Activated T-helper 2 cell treated with anti-CD3 and anti-CD28 coated beads, Interferon-gamma antibody, Interleukin-2, Interleukin-4, amounts not matched to agents 10 μg/mL and 5 μg/mL and 100 μg/mL, durations not matched to agents 14 hours and 24 hours and 36 hours (primary cell): ENCODE data around the gene EXOC6B. TPM values are rescaled to one million over a fixed set of nuclear protein-coding genes. Genes with fewer than 3 reads are reported as not detected.
"Not testable (repeated sequence)": the region's sequence is repeated elsewhere in the genome, so short reads cannot be mapped to it uniquely, and the experiment has no call there.

ENCODE experiments used
- DNase-seq: peaks from one replicate; pipeline ENCODE4 v3.0.0; 2021; ENCODE audit warnings: low spot score
- H3K27ac Mint-ChIP-seq: one replicate; pipeline ENCODE4 v1.8.0; 2021; ENCODE audit warnings: mixed read lengths
- H3K27me3 Mint-ChIP-seq: one replicate; pipeline ENCODE4 v1.8.0; 2021; ENCODE audit warnings: low read depth, mixed read lengths
- H3K36me3 Mint-ChIP-seq: one replicate; pipeline ENCODE4 v1.8.0; 2021; ENCODE audit warnings: low read depth, mixed read lengths
- H3K4me1 Mint-ChIP-seq: one replicate; pipeline ENCODE4 v1.8.0; 2021; ENCODE audit warnings: low read depth, mixed read lengths
- H3K4me3 Mint-ChIP-seq: one replicate; pipeline ENCODE4 v1.8.0; 2021; ENCODE audit warnings: low read depth, mild to moderate bottlenecking, moderate library complexity, mixed read lengths
- H3K9me3 Mint-ChIP-seq: one replicate; pipeline ENCODE4 v1.8.0; 2021; ENCODE audit warnings: mixed read lengths
- intact Hi-C: fragments of 100-400 bp; cut with micrococcal nuclease; formaldehyde crosslinking; loops from one replicate; pipeline ENCODE4 v1.15.1; 2023
- total RNA-seq: library from RNA; stranded (reverse); gene quantifications from 2 replicates; pipeline ENCODE4 v1.2.3, GENCODE V29; 2022

EXOC6B gene
- total RNA-seq, 1 donor from 2014 or later = 9.4 TPM

DNA sequence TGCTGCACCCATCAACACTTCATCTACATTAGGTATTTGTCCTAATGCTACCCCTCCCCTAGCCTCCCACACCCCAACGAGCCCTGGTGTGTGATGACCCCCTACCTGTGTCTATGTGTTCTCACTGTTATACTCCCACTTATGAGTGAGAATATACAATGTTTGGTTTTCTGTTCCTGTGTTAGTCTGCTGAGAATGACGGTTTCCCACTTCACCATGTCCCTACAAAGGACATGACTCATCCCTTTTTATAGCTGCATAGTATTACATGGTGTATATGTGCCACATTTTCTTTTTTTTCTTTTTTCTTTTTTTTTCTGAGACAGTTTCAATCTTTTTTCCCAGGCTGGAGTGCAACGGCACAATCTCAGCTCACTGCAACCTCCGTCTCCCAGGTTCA is 394.1 kb downstream of the EXOC6B start:
- DNase-seq = no peak
- Mint-ChIP-seq H3K4me3 (no peak overlapping the region), H3K27me3 (no peaks in the 10 kb centered on the region), H3K9me3 (peaks cover 22% of the 10 kb centered on the region), H3K36me3 (no peaks in the 10 kb centered on the region), H3K27ac (no peak overlapping the region), H3K4me1 (no peaks in the 10 kb centered on the region)
- intact Hi-C loops = no loop called here

DNA sequence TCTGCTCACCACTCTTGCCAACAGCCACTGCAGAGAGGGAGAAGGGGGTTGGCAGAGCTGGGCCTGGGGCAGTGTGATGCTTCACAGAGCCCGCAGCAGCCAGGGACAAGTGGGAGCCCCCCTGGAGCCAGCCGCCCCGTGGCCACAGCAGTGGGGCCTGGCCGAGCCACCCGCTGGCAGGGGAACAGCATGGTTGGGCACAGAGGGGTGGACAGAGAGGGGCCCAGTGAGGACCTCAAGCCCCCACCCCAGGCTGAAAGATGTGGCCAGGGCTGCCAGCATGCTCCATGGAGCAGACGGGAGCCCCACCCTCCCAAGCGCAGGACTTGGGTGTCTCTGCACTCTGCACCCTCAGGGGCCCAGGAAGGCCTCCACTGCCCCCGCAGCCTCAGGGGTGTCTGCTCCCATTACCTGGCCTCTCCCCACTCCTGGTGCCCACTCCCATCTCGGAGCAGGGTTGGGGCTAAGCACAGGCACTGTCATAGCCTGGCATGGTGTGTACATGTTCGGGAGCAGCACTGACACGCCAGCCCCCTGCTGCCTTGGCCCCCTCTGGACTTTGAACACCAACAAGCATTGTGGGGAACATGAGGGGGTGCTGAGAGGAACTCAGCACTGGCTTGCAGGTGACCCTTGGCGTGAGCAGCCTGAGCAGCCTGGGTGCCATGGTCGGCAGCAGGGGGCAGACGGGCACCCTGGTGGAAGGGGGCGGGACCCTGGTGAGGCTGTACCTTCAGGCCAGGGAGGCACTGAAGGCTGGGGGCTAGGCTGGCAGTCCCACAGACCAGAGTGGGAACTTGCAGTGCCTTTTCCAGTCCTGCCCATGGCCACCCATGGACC is 398.6 kb downstream of the EXOC6B start:
- Mint-ChIP-seq H3K27ac (no peak overlapping the region), H3K4me3 (no peak overlapping the region), H3K4me1 (no peaks in the 10 kb centered on the region), H3K36me3 (no peaks in the 10 kb centered on the region), H3K27me3 (no peaks in the 10 kb centered on the region), H3K9me3 (peaks cover 3% of the 10 kb centered on the region)
- DNase-seq = no peak
- intact Hi-C loops = no loop called here

DNA sequence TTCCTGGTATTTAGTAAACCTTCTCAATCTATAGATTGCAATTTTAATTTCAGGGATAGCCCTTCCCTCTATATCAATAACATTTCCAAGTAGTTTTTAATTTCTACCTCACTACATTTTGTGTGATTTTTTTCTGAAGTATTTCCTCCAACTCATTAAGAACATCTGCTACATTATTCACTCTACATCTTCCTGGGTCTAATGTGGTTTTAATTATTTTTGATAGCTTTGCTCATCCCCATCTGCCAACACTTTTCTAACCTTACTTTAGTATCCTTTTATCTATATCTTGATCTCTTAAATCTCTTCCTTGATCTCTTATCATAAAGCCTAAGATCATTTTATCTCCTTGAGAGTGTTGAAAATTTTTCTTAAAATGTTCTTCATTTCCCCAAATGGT is 399.8 kb downstream of the EXOC6B start:
- Mint-ChIP-seq H3K27me3 (no peaks in the 10 kb centered on the region), H3K36me3 (no peaks in the 10 kb centered on the region), H3K9me3 (peaks cover 6% of the 10 kb centered on the region), H3K4me3 (no peak overlapping the region), H3K27ac (no peak overlapping the region), H3K4me1 (no peaks in the 10 kb centered on the region)
- no peak for DNase-seq
- intact Hi-C loops = no loop called here

DNA sequence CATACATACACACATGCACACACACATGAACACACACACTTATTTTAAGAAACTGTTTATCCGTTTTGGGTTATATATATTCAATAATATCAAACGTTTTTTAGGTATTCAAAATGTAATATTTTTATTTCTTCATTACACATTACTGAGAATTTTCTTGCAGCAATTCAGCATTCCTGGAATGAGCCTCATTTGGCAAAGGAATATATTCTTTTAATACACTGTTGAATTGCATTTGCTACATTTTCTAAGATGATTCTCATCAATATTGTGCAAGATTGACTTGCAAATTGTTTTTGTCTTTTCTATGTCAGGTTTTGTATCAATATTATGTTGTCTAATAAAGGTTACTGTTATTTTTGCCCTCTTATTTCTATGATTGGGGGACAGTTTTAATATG is 402.1 kb downstream of the EXOC6B start:
- H3K36me3 Mint-ChIP-seq = no peaks in the 10 kb centered on the region
- H3K4me3 Mint-ChIP-seq = no peak overlapping the region
- intact Hi-C loops = no loop called here
- DNase-seq = no peak
- no peaks in the 10 kb centered on the region for H3K4me1 Mint-ChIP-seq
- no peaks in the 10 kb centered on the region for H3K27me3 Mint-ChIP-seq
- H3K9me3 Mint-ChIP-seq = peaks cover 13% of the 10 kb centered on the region
- no peak overlapping the region for H3K27ac Mint-ChIP-seq

DNA sequence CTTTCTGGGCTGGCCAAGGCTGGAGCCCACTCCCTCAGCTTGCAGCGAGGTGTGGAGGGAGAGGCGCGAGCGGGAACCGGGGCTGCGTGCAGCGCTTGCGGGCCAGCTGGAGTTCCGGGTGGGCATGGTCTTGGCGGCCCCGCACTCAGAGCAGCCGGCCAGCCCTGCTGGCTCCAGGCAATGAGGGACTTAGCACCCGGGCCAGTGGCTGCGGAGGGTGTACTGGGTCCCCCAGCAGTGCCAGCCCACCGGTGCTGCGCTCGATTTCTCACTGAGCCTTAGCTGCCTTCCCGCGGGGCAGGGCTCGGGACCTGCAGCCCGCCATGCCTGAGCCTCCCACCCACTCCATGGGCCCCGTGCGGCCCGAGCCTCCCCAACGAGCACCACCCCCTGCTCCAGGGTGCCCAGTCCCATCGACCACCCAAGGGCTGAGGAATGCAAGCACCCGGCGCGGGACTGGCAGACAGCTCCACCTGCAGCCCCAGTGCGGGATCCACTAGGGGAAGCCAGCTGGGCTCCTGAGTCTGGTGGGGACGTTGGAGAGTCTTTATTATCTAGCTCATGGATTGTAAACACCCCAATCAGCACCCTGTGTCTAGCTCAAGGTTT is 404.0 kb downstream of the EXOC6B start:
- H3K36me3 Mint-ChIP-seq, DNase-seq, intact Hi-C loops, H3K4me1 Mint-ChIP-seq, H3K4me3 Mint-ChIP-seq, H3K27me3 Mint-ChIP-seq, H3K9me3 Mint-ChIP-seq, H3K27ac Mint-ChIP-seq: not testable (repeated sequence)

DNA sequence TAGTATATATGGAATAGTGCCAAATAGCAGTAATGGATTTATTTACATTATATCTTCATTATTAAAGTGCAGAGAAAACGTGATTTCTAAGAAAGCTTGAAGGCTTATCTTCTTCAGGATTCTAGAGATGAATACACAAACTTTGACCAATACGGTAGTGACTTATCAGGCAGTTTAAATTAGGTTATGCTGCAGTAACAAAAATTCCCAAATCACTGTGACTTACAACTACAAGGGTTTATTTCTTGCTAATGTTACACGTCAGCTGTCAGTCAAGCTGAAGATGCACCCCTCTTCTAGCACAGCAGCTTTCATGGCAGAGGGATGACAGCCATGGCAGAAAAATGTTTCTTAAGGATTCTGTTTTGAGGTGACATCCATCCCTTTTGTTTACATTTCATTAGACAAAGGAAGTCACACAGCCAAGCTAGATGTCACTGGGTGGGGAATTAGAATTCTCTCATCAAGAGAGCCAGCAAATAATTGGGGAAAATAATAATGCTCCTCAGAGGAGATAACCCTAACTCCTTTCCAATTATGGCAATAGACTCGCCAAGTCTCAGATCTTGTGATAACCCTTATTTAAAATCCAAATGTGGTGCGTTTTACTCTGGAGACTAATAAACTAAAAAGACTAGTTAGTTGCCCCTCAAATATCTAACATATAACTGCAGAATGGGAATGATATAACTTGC is 409.9 kb downstream of the EXOC6B start:
- no peaks in the 10 kb centered on the region for H3K4me1 Mint-ChIP-seq
- no peaks in the 10 kb centered on the region for H3K27me3 Mint-ChIP-seq
- DNase-seq = no peak
- H3K36me3 Mint-ChIP-seq = no peaks in the 10 kb centered on the region
- no peak overlapping the region for H3K4me3 Mint-ChIP-seq
- H3K27ac Mint-ChIP-seq = no peak overlapping the region
- intact Hi-C loops = no loop called here
- peaks cover 15% of the 10 kb centered on the region for H3K9me3 Mint-ChIP-seq

DNA sequence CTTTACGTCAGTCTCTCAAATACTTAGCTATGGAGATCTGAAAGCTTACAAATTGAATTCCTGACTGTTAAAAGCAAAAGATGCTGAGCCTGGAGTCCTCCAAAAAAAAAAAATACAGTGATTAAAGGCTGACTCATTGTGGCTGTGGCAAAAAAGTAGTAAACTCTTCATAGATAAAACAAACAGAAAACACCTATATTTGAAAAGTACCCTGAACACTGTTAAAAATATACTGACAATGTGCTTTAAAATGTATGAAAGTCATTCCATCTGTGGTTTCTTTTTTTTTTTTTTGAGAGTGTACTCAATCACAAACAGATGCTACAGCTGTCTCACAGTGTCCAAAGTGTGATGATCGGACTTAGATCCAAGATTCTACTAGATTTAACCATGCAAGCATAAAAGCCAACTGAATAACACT is 410.6 kb downstream of the EXOC6B start:
- no peaks in the 10 kb centered on the region for H3K4me1 Mint-ChIP-seq
- no peak for DNase-seq
- H3K36me3 Mint-ChIP-seq = no peaks in the 10 kb centered on the region
- no peak overlapping the region for H3K4me3 Mint-ChIP-seq
- H3K27ac Mint-ChIP-seq = no peak overlapping the region
- intact Hi-C loops = no loop called here
- no peaks in the 10 kb centered on the region for H3K27me3 Mint-ChIP-seq
- peaks cover 13% of the 10 kb centered on the region for H3K9me3 Mint-ChIP-seq

DNA sequence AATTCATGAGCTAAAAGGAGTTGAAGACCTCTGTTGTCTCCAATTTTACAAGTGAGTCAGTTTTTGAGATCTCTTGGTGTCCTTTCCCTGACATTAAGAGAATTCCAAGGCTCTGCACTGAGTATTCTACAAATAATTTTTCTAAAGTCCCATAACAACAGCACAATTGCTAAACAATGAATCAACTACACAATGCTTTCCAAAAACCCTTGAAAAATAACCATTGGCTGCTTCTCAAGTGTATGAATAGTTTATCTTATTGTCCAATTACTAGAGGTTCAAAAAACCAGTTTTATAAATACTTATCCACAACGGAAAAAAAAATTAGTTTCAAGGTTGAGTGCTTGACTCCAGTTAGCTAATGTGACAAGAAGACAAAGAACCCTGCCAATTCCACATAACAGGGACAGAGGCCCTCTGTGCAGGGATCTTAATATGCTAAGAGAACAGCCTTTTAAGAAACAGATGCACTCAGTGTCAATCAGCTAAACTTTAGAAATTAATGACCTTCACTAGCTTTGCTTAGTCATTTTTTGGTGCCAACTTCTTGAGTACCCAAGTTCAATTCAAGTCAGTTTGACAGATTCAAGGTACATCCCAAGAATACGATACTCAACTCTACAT is 411.6 kb downstream of the EXOC6B start:
- H3K36me3 Mint-ChIP-seq = no peaks in the 10 kb centered on the region
- intact Hi-C loops = no loop called here
- H3K27ac Mint-ChIP-seq = no peak overlapping the region
- no peaks in the 10 kb centered on the region for H3K4me1 Mint-ChIP-seq
- no peak for DNase-seq
- peaks cover 8% of the 10 kb centered on the region for H3K9me3 Mint-ChIP-seq
- no peak overlapping the region for H3K4me3 Mint-ChIP-seq
- H3K27me3 Mint-ChIP-seq = no peaks in the 10 kb centered on the region

DNA sequence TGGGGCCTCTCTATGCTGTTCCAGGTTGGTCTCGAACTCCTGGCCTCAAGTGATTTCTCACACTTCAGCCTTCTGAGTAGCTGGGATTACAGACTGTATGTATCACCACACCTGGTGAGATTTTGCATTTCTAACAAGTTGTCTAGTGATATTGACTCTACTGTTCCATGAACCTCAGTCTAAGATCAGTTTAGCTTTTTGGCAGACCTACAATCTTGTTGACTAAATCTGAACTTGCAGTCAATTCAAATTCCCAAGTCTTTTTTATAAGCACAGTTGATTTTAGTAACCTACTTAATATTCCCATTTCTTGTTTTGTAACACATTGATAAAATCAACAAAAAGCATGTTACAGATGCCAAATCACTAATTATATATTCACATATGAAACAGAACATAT is 412.1 kb downstream of the EXOC6B start:
- Mint-ChIP-seq H3K9me3 (peaks cover 8% of the 10 kb centered on the region), H3K4me3 (no peak overlapping the region), H3K27me3 (no peaks in the 10 kb centered on the region), H3K27ac (no peak overlapping the region), H3K4me1 (no peaks in the 10 kb centered on the region), H3K36me3 (no peaks in the 10 kb centered on the region)
- DNase-seq = no peak
- intact Hi-C loops = no loop called here

DNA sequence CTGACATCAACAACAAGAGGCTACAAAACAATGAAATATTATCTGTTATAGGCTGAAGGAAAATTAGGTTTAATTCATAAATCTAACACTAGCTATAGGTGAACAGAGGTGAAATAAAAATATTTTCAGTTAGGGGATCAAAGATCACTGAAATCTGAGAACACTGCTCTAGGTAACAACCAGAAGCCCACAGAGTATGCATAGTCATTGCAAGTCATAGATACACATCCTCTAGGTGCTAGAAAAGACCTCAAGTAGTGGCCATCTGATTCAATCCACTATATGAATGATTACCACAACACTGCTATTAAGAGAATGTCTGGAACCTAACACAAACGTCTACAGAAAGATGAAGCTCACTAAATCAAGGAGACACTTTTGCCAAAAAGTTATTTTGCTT is 413.6 kb downstream of the EXOC6B start:
- Mint-ChIP-seq H3K36me3 (no peaks in the 10 kb centered on the region), H3K27ac (no peak overlapping the region)

DNA sequence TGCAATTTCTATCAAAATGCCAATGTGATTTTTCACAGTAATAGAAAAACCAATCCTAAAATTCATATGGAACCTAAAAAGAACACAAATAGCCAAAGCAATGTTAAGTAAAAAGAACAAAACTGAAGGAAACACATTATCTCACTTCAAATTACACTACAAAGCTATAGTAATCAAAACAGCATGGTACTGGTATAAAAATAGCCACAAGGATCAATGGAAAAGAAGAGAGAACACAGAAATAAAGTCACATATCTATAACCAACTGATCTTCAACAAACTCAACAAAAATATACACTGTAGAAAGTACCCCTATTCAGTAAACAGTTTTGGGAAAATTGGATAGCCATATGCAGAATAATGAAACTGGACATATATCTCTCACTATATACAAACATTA is 426.0 kb downstream of the EXOC6B start:
- DNase-seq = no peak
- intact Hi-C loops = no loop called here
- H3K4me1 Mint-ChIP-seq = no peaks in the 10 kb centered on the region
- no peaks in the 10 kb centered on the region for H3K36me3 Mint-ChIP-seq
- H3K9me3 Mint-ChIP-seq = peaks cover 22% of the 10 kb centered on the region
- no peaks in the 10 kb centered on the region for H3K27me3 Mint-ChIP-seq
- H3K4me3 Mint-ChIP-seq = no peak overlapping the region
- no peak overlapping the region for H3K27ac Mint-ChIP-seq

More for the DNA sequence above, 413.6 kb downstream of the EXOC6B start:
- intact Hi-C loops = no loop called here
- no peaks in the 10 kb centered on the region for H3K4me1 Mint-ChIP-seq
- DNase-seq = no peak
- peaks cover 8% of the 10 kb centered on the region for H3K9me3 Mint-ChIP-seq
- H3K4me3 Mint-ChIP-seq = no peak overlapping the region
- no peaks in the 10 kb centered on the region for H3K27me3 Mint-ChIP-seq

DNA sequence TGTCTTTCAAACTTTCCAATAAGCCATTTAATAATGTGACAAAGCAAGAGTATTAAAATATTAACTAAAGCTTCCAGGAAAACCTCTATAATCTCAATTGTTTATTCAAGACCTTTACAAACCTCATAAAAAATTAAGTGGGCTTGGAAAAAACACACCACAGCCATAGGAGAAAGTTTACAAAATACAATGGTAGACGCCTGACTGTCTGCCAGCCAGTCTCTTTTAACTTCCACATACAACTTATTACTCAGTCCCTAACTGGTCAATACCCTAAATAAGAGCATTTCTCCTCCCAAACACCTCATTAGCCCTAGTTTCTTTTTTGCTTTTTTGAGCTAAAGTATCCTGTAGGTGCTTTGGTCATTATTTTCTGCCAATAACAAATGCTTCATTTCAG is 430.7 kb downstream of the EXOC6B start:
- Mint-ChIP-seq H3K36me3 (no peaks in the 10 kb centered on the region), H3K9me3 (peaks cover 26% of the 10 kb centered on the region), H3K4me3 (no peak overlapping the region), H3K27me3 (no peaks in the 10 kb centered on the region), H3K4me1 (no peaks in the 10 kb centered on the region), H3K27ac (no peak overlapping the region)
- intact Hi-C loops = no loop called here
- DNase-seq = no peak
